Transverse colon (tissue), 3 donors: ENCODE measurements around the gene BRME1.

Experiments
- EP300 ChIP-seq: sonication (generic); formaldehyde crosslinking; IDR thresholded peaks from one replicate; pipeline ENCODE4 v1.6.1; 2017; ENCODE audit warnings: antibody characterized with exemption, low read depth
- POLR2A ChIP-seq: fragments of 450-650 bp; IDR thresholded peaks from one replicate; pipeline ENCODE4 v1.6.1; 2016; ENCODE audit warnings: antibody characterized with exemption, mild to moderate bottlenecking, moderate library complexity
- TF ChIP-seq, protein P1 (sequence below), 5 experiments: fragments of 200-600 bp in 3 of 5; fragments of 450-650 bp in 2 of 5; sonication (generic) in 3 of 5; IDR thresholded peaks; 1 replicate in 2 of 5; 2 replicates in 3 of 5; pipeline ENCODE4 v1.5.1; 2016 to 2017; ENCODE audit warnings: antibody characterized with exemption in 5 of 5, inconsistent platforms in 3 of 5, mild to moderate bottlenecking in 2 of 5, moderate library complexity in 1 of 5

DNA sequence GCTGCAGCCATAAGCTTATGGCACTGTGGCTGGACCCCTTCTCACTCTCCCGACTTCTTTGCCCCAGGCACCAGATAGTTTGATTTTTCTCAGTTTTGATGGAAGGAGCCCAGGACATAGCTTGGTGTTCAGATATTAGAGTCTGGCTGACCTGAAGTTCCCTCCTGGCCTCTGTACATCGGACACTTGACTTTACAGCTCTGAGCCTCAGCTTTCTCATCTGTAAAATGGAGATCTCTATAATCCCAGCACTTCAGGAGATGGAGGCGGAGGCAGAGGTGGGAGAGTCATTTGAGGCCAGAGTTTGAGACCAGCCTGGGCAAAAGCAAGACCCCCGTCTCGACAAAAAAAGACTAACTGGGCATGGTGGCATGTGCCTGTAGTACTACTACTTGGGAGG is 993 bp upstream of the BRME1 start:
- TF ChIP-seq, protein P1, sequence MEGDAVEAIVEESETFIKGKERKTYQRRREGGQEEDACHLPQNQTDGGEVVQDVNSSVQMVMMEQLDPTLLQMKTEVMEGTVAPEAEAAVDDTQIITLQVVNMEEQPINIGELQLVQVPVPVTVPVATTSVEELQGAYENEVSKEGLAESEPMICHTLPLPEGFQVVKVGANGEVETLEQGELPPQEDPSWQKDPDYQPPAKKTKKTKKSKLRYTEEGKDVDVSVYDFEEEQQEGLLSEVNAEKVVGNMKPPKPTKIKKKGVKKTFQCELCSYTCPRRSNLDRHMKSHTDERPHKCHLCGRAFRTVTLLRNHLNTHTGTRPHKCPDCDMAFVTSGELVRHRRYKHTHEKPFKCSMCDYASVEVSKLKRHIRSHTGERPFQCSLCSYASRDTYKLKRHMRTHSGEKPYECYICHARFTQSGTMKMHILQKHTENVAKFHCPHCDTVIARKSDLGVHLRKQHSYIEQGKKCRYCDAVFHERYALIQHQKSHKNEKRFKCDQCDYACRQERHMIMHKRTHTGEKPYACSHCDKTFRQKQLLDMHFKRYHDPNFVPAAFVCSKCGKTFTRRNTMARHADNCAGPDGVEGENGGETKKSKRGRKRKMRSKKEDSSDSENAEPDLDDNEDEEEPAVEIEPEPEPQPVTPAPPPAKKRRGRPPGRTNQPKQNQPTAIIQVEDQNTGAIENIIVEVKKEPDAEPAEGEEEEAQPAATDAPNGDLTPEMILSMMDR (IDR thresholded peaks at IDR 0.05) = no peak
- TF ChIP-seq POLR2A (no peak), EP300 (no peak)
